22Rv1 (cell line): ENCODE results near the gene POFUT2.
A peak's percentile ranks its signal among the peaks of the same experiment; 100 is the strongest.

Experiments
- H3K27ac ChIP-seq: fragments of 450-650 bp; 2 replicates; pipeline ENCODE4 v1.5.1; 2017
- ZFX ChIP-seq: fragments of 450-650 bp; IDR thresholded peaks from 2 replicates; pipeline ENCODE4 v1.6.1; 2017; ENCODE audit warnings: antibody characterized with exemption, borderline replicate concordance
- TF ChIP-seq, protein P1 (sequence below): fragments of 450-650 bp; IDR thresholded peaks from 2 replicates; pipeline ENCODE4 v1.5.1; 2017; ENCODE audit warnings: mild to moderate bottlenecking

POFUT2 gene, protein sequence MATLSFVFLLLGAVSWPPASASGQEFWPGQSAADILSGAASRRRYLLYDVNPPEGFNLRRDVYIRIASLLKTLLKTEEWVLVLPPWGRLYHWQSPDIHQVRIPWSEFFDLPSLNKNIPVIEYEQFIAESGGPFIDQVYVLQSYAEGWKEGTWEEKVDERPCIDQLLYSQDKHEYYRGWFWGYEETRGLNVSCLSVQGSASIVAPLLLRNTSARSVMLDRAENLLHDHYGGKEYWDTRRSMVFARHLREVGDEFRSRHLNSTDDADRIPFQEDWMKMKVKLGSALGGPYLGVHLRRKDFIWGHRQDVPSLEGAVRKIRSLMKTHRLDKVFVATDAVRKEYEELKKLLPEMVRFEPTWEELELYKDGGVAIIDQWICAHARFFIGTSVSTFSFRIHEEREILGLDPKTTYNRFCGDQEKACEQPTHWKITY

DNA sequence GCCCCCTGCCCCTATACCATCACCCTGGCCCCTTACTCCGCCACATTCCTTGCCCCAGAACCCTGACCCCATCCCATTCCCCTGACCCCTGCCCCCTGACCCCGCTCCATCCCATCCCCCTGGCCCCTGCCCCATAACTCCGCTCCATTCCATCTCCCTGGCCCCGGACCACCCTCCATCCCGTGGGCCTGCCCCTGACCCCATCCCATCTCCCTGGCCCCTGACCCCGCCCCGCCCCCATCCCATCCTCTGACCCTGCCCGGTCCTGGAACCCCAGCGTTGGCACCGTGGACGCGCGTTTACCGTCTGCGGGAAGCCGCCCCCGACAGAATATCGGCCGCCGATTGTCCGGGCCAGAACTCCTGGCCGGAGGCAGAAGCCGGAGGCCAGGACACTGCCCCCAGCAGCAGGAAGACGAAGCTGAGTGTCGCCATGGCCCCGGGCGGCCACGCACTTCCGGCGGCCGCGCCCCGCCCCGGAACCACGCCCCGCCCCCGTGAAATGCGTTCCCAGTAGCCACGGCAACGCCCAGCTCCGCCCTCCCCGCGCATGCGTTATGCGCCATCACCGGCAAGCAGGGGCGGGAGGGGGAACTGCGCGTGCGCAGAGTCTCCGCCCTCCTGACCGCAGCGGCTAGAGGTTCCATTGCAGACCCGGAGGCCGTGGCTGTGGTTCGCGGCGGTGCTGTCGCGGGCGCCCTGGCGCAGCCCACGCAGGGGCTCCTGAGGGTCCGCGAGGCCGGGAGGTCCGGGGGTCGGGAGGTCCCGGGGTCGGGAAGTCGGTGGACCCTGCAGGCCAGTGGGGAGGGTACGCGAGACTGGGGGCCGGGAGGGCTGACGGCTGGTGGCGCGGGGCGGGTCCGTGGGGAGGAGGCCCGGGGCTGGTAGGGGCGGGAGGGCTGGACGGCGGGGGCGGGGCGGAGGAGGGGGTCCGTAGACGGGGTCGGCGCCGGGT, at the start of gene POFUT2:
Gene POFUT2, minus strand, starts transcription at position 458 of the 954 bp plus-strand sequence. Its CDS starts 24 bp downstream, at position 434.
- H3K27ac ChIP-seq: peak within 1 kb of the TSS; percentile 37; the same call in 1 of the 2 replicates

DNA sequence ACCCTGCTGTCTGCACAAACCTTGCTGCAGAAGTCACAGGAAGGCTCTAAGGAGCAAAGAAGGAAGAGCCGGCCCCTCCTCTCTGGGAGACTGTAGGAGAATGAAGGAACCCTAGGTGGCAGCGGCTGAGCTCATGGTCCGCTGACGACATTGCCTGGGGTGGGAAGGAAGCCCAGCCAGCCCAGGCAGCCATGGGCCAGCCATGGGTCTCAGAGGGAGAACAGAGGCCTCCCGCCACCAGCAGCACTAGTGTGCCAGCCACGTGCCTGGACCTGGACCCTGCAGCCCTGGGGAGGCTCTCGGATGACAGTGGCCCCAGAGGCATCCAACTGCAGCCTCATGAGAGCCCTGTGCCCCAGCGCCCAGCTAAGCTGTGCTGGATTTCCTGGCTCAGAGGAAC, 49.2 kb upstream of the POFUT2 start:
- no peak overlapping the region for H3K27ac ChIP-seq
- TF ChIP-seq, protein P1, sequence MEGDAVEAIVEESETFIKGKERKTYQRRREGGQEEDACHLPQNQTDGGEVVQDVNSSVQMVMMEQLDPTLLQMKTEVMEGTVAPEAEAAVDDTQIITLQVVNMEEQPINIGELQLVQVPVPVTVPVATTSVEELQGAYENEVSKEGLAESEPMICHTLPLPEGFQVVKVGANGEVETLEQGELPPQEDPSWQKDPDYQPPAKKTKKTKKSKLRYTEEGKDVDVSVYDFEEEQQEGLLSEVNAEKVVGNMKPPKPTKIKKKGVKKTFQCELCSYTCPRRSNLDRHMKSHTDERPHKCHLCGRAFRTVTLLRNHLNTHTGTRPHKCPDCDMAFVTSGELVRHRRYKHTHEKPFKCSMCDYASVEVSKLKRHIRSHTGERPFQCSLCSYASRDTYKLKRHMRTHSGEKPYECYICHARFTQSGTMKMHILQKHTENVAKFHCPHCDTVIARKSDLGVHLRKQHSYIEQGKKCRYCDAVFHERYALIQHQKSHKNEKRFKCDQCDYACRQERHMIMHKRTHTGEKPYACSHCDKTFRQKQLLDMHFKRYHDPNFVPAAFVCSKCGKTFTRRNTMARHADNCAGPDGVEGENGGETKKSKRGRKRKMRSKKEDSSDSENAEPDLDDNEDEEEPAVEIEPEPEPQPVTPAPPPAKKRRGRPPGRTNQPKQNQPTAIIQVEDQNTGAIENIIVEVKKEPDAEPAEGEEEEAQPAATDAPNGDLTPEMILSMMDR: no peak
- no peak for TF ChIP-seq ZFX

More for the DNA sequence above, at the start of gene POFUT2:
- no peak for TF ChIP-seq ZFX
- TF ChIP-seq, protein P1: no peak

DNA sequence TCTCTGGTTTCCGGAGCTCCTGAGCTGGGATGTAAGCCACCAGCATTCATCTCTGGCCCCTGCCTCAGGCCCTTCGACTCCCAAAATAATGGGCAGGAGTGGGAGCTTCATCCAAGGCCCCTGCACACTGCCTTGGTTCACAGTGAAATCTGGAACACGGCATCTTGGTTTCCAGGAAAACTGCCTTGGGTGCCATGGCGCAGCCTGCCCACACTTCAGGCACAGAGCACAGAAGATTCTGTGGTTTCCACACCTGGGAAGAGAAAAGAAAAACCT, 48.8 kb upstream of the POFUT2 start:
- TF ChIP-seq ZFX: no peak
- TF ChIP-seq, protein P1: no peak
- H3K27ac ChIP-seq: no peak overlapping the region

DNA sequence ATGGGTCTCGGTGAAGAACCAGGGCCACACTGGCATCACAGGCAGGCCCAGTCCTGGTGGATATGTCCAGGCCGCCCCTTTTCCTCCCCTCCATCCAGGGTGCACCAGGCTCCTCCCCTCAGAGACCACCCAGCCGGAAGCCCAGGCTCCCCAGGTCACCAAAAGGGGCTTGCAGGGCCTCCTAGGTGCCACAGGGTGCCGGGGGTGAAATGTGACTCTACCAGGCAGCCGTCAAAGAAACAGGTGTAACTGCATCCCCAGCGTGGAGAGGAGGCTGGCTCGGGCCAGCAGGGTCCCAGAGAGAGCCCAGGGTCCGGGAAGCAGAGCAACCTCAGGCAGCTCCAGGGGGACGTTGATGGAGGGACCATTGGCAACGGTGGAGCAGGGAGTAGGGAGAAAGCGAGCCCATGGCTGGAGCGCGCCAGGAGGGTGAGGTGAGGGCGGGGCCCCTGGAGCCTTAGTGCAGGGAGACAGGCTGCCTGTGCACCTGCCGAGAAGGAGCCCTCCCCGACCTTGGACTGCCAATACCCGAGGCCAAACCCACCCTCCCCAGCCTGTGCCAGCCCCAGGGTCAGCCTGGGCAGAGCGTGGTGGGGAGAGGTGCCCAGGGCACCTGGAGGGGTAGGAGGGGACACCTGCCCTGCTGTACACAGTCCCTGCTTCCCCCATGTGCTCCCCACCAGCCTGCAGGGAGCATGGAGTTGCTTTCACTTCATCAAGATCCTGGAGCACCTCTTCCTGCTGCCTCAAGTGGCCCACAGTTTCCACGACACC, 48.3 kb upstream of the POFUT2 start:
- H3K27ac ChIP-seq: no peak overlapping the region
- no peak for TF ChIP-seq ZFX
- TF ChIP-seq, protein P1: no peak

DNA sequence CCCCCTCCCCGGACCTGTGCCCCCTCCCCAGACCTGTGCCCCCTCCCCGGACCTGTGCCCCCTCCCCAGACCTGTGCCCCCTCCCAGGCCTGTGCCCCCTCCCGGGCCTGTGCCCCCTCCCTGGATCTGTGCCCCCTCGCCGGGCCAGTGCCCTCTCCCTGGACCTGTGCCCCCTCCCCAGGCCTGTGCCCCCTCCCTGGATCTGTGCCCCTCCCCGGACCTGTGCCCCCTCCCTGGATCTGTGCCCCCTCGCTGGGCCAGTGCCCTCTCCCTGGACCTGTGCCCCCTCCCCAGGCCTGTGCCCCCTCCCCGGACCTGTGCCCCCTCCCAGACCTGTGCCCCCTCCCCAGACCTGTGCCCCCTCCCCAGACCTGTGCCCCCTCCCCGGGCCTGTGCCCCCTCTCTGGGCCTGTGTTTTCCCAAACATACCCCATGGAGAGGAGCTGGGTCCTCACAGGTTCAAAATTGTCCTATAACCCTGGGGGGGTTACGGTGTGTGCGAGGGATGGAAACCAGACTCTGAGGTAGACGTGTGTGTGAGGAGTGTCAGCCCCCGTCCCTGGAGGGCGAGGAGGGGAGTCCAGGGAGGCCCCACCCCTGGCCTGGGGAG, 47.6 kb upstream of the POFUT2 start:
- H3K27ac ChIP-seq: no peak overlapping the region
- TF ChIP-seq ZFX: no peak
- TF ChIP-seq, protein P1: no peak

DNA sequence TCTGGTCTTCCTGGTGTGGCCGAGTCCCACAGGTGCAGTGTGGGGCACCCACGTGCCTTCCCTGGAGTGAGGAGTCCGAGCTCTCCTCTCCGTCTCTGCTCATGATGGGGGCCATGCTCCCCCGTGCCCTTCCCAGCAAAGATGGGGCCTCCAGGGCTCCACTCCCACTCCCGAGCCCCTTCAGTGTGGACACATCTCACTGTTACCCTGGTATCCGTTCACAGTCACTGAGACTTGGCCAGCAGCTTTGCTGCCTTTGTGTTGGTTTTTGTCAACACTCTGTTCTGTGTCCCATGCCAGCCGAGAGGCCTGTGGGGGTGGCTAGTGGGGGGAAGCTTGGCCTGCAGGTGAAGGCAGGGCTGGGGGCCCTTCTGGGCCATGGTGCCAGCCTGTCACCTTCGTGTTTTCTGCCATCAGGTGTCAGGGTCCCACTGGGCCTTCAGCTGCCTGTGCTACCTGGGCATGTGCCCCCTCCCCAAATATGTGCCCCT, 46.9 kb upstream of the POFUT2 start:
- TF ChIP-seq, protein P1: no peak
- TF ChIP-seq ZFX: no peak
- no peak overlapping the region for H3K27ac ChIP-seq
